DMS153 (cell line): Measurements from ENCODE around the gene LRRC27.

ENCODE experiments used
- DNase-seq: peaks from one replicate; lab custom pipeline; 2025; lab: John Stamatoyannopoulos, UW

LRRC27 gene

DNA sequence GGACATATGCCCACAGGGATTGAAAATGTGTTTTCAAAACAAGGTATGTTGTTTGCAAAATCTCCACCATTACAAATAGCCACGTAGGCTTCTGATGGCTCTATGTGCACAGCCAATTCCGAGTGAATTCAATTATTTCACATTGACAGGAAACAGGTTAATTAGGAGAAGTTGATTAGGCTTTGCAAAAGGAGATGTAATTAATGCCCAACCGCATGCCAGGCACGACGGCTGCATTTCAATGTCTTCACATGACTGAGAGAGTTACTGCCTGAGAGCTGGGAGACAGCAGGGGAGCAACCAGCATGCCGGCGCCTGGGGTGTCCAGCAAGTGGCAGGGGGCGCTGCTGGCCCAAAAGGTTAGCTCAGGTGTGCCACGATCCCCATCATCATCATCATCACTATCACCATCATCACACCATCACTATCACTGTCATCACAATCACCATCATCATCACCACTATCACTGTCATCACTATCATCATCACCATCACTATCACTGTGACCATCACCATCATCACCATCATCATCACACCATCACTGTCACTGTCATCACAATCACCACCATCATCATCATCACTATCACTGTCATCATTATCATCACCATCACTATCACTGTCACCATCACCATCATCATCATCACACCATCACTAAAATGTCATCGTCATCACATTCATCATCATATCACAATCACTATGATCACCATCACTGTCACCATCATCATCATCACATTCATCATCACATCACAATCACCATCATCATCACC lies 95.2 kb downstream of the LRRC27 start:
- no peak for DNase-seq

GRCh38 chr10:132427939-132428367 lies 96.0 kb downstream of the LRRC27 start:
- DNase-seq, result no peak

DNA sequence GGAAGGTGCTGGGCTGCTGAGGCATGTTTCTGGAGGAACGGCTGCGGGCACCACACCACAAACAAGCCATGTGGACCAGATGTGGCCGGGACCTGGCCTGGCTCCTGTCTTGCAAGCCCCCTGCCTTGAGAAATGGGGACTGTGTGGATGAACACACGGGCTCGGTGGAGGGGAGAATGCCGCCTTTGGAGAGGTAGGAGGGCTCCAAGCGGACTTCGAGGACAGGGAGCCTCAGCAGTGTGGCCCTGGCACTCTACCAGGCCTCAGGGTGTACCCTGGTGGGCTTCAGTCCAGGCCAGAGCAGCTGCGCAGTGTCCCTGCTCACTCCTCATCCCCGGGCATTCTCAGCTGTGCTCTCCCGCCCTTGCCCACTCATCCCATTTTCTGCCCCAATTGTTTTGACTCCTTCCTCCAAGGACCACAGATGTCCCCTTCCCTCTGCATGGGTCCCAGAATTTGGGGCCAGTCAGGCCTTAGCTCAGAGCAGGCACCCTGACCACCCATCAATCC lies 96.5 kb downstream of the LRRC27 start:
- DNase-seq, result no peak
